ENCODE measurements around the gene IL1B.

IL1B gene

DNA sequence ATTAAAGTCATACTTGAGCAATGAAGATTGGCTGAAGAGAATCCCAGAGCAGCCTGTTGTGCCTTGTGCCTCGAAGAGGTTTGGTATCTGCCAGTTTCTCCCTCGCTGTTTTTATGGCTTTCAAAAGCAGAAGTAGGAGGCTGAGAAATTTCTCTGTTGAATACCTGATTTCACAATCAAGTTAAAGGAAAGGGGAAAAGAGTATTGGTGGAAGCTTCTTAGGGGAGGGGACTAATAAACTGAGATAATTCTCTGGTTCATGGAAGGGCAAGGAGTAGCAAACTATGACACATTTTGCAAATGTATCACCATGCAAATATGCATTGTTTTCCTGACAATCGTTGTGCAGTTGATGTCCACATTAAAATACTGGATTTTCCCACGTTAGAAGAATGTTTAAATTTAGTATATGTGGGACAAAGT lies at the start of gene IL1B:
Gene IL1B, minus strand, starts transcription at position 85 of the 423 bp plus-strand sequence. CDS start 550 bp downstream, outside the sequence.
- peak within 1 kb of the TSS; percentile 35 for H3K4me3 ChIP-seq (ENCODE audit: low read depth, low read length)
- TF ChIP-seq, protein P1, sequence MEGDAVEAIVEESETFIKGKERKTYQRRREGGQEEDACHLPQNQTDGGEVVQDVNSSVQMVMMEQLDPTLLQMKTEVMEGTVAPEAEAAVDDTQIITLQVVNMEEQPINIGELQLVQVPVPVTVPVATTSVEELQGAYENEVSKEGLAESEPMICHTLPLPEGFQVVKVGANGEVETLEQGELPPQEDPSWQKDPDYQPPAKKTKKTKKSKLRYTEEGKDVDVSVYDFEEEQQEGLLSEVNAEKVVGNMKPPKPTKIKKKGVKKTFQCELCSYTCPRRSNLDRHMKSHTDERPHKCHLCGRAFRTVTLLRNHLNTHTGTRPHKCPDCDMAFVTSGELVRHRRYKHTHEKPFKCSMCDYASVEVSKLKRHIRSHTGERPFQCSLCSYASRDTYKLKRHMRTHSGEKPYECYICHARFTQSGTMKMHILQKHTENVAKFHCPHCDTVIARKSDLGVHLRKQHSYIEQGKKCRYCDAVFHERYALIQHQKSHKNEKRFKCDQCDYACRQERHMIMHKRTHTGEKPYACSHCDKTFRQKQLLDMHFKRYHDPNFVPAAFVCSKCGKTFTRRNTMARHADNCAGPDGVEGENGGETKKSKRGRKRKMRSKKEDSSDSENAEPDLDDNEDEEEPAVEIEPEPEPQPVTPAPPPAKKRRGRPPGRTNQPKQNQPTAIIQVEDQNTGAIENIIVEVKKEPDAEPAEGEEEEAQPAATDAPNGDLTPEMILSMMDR (IDR thresholded peaks at IDR 0.05; ENCODE audit: low read depth, low read length) = no peak
- TF ChIP-seq POLR2A (IDR thresholded peaks at IDR 0.05; ENCODE audit: extremely low read depth, insufficient read length) = no peak
- TF ChIP-seq, protein P2, sequence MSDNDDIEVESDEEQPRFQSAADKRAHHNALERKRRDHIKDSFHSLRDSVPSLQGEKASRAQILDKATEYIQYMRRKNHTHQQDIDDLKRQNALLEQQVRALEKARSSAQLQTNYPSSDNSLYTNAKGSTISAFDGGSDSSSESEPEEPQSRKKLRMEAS (IDR thresholded peaks at IDR 0.05; ENCODE audit: low read depth, low read length) = peak; percentile 70; the same call in 1 of the 2 replicates
- TF ChIP-seq MYC (IDR thresholded peaks at IDR 0.05; ENCODE audit: low read depth, low read length) = peak; percentile 58; the same call in 1 of the 2 replicates

DNA sequence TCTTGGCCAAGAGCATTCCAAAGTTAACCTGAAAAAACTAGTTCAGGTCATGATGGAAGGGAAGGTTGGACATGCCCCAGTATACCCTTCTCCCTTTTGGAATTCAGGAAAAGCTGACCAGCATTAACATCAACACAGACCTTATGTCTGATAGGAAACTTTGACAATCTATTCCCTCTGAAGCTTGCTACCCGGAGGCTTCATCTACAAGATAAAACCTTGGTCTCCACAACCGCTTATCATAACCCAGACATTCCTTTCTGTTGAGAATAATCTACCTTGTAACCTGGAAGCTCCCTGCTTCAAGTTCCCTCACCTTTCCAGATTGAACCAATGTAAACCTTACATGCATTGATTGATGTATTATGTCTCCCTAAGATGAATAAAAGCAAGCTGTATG lies 49.7 kb upstream of the IL1B start:
- TF ChIP-seq, protein P1 (IDR thresholded peaks at IDR 0.05; ENCODE audit: low read depth, low read length) = no peak
- TF ChIP-seq, protein P2 (IDR thresholded peaks at IDR 0.05; ENCODE audit: low read depth, low read length) = no peak
- no peak for TF ChIP-seq MYC (IDR thresholded peaks at IDR 0.05; ENCODE audit: low read depth, low read length)
- TF ChIP-seq POLR2A (IDR thresholded peaks at IDR 0.05; ENCODE audit: extremely low read depth, insufficient read length) = no peak
- no peak for DNase-seq (ENCODE audit: low read depth)
- H3K4me3 ChIP-seq (ENCODE audit: low read depth, low read length) = no peak overlapping the region

More for the DNA sequence above, at the start of gene IL1B:
- DNase-seq (ENCODE audit: low read depth) = peak; percentile 96

DNA sequence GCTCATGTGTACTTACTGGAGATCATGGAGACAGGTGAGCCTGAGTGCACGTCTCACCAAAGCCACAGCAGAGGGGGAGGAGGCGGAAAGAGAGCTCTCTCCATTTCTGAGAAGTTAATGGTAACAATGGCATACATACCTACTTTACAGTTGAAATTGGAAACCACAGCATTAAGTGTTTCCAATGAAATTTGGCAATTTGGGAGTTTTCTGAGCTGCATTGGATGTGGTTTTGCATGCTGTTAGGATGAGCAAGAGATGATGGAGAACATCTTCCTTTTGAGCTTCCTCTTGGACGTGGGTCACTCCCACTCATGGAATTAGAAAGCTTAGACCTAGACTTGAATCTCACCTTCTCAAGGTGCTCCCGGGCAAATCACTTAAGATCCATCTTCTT lies 48.9 kb upstream of the IL1B start:
- no peak for DNase-seq (ENCODE audit: low read depth)
- H3K4me3 ChIP-seq (ENCODE audit: low read depth, low read length) = no peak overlapping the region

DNA sequence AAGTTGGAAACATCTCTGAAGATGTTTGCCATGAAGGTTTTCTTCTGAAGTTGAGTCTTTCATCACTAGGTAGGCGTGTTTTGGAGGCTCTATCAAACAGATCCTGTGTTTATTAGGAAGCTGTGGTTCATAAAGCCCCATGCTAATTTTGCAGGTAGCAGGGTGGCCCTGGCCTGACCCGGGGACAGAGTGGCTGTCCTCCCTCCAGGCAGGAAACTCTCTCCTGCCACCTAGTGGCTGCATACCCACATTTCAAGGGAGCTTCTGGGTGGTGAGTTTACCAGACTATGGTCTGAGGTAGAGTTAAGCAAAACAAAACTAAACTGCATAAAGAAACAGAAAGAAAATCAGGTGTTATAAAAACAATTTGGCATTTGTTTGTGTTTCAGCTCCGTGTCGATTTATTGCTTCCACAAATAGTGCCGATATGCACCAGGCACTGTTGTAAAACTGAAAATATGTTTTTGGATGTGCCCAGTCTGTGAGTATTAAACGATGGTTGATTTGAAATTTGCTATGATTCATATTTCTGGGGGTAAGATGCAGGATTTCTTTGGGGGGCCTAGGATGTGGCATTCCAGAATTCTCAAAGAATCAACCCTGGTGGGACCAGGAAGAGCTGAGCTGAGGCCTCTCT lies 48.4 kb upstream of the IL1B start:
- no peak overlapping the region for H3K4me3 ChIP-seq (ENCODE audit: low read depth, low read length)
- DNase-seq (ENCODE audit: low read depth) = peak; percentile 79

More for the DNA sequence above, 48.9 kb upstream of the IL1B start:
- TF ChIP-seq, protein P1 (IDR thresholded peaks at IDR 0.05; ENCODE audit: low read depth, low read length) = no peak
- TF ChIP-seq MYC (IDR thresholded peaks at IDR 0.05; ENCODE audit: low read depth, low read length) (no peak), POLR2A (IDR thresholded peaks at IDR 0.05; ENCODE audit: extremely low read depth, insufficient read length) (no peak)
- TF ChIP-seq, protein P2 (IDR thresholded peaks at IDR 0.05; ENCODE audit: low read depth, low read length) = no peak

DNA sequence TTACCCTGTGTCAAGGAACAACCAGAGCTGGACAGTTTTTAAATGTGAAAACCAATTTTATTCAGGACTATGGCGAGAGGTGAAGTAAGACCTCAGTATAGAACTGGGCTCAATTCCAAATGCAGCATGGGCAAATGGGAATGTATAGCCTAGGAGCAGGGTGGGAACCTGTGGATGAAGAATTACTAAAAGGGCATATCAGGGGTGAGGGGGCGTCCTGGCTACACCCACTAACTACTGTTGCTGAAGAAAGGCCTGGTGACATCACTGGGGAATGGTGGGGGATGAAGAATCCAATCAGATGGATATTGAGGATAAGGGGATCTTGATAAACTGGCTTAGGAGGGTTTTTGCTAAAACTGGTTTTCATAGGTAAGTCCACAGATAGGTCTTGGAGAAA lies 47.1 kb upstream of the IL1B start:
- no peak for DNase-seq (ENCODE audit: low read depth)
- no peak overlapping the region for H3K4me3 ChIP-seq (ENCODE audit: low read depth, low read length)
- TF ChIP-seq POLR2A (IDR thresholded peaks at IDR 0.05; ENCODE audit: extremely low read depth, insufficient read length) = no peak
- TF ChIP-seq, protein P1 (IDR thresholded peaks at IDR 0.05; ENCODE audit: low read depth, low read length) = no peak
- TF ChIP-seq, protein P2 (IDR thresholded peaks at IDR 0.05; ENCODE audit: low read depth, low read length) = no peak
- TF ChIP-seq MYC (IDR thresholded peaks at IDR 0.05; ENCODE audit: low read depth, low read length) = no peak

More for the DNA sequence above, 48.4 kb upstream of the IL1B start:
- TF ChIP-seq POLR2A (IDR thresholded peaks at IDR 0.05; ENCODE audit: extremely low read depth, insufficient read length) = no peak
- TF ChIP-seq MYC (IDR thresholded peaks at IDR 0.05; ENCODE audit: low read depth, low read length) = peak; percentile 33; the same call in 1 of the 2 replicates
- TF ChIP-seq, protein P1 (IDR thresholded peaks at IDR 0.05; ENCODE audit: low read depth, low read length) = peak; percentile 94
- TF ChIP-seq, protein P2 (IDR thresholded peaks at IDR 0.05; ENCODE audit: low read depth, low read length) = peak; percentile 44; the same call in 1 of the 2 replicates

Measured in NB4 (cell line).